GM18505 (cell line): ENCODE data around the gene NFATC2.

Source experiments
- ATAC-seq: cut with Tn5 transposase; IDR thresholded peaks from one replicate; pipeline ENCODE4 v1.9.1; 2021; ENCODE audit not compliant: unreplicated experiment
- POLR2A ChIP-seq: IDR thresholded peaks from 4 replicates; pipeline ENCODE4 v1.6.1; 2011; ENCODE audit warnings: borderline replicate concordance; ENCODE audit not compliant: insufficient read depth, insufficient read length; ENCODE audit errors: extremely low read depth

The NFATC2 gene

GRCh38 chr20:51442602-51443001 is 99.9 kb downstream of the NFATC2 start:
- no peak for ATAC-seq

GRCh38 chr20:51440589-51440988 is 101.9 kb downstream of the NFATC2 start:
- no peak for TF ChIP-seq POLR2A
- peak; percentile 71 for ATAC-seq

More at GRCh38 chr20:51442602-51443001, 99.9 kb downstream of the NFATC2 start:
- TF ChIP-seq POLR2A: no peak

DNA sequence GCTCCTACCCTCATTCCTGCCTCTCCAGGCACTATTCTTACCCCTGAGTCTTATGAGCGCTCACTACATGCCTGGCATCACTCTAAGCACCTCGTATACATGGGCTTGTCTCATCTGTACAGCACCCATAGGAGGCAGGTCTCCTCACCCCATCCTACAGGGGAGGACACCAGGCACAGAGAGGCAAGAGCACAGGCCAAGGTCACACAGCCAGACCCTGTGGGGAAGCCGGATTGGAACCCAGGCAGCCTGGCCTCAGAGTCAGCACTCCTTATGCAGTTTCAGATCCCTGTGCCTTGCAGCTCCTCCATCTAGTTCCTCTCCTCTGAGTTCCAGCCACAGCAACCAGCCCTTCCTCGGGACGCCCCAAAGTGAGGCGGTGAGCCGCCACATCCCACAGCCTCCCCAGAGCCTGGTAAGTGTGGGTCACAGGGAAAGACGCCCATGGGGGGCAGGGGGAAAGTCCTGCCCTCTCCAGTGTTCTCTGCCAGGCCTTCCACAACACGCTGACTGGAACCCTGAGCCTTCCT is 103.3 kb downstream of the NFATC2 start:
- no peak for ATAC-seq
- TF ChIP-seq POLR2A: no peak

DNA sequence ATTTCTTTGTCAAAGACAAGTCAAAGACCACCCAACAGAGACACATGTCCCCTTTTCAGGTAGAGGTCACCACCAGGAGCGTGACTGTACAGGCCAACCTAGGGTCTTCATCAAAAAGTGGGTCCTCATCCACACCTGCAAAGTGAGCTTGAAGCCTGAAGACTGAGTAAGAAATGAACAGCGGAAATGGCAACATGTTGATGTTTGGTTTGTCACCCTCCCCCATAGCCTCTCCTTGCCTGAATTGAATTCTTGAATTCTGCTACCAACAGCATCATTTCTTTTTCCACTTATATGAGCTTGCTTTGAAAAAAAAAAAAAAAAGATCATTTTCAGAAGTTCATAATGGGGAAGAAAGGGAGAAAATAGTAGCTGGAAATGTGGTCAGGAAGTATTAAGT is 104.4 kb downstream of the NFATC2 start:
- no peak for ATAC-seq
- TF ChIP-seq POLR2A: no peak

DNA sequence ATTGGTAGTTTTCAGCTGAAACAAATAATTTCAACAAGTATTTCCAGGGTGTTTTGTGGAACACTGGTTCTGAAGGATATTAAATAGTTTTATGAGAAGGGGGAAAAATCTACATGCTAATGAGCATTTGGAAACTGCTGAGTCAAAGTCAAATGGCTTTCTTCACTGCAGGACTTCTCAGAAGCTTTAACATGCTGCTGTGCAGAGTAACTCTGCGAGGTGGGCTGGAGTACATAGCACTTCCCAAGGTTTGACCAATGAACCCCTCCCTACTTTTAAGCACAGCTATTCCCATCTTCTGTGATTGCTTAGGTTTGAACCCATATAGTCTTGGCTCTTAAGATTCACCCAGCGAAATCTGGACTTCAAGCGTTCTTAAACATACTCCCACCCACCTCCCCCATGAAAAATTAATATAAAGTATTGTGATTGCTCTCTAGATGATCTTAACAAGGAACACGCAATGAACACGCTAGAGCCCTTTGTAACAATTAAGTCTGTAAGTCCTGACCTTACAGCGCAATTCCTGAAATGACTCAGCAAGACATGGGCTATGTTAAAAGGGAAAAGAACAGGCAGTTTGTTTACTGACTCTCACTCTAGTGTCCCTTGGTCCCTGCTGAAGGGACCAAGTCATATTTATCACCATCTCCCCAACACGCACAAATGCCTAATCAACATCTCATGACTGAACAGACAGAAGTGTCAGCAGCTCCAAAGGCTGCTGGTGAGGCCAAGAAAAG is 105.2 kb downstream of the NFATC2 start:
- ATAC-seq: no peak

DNA sequence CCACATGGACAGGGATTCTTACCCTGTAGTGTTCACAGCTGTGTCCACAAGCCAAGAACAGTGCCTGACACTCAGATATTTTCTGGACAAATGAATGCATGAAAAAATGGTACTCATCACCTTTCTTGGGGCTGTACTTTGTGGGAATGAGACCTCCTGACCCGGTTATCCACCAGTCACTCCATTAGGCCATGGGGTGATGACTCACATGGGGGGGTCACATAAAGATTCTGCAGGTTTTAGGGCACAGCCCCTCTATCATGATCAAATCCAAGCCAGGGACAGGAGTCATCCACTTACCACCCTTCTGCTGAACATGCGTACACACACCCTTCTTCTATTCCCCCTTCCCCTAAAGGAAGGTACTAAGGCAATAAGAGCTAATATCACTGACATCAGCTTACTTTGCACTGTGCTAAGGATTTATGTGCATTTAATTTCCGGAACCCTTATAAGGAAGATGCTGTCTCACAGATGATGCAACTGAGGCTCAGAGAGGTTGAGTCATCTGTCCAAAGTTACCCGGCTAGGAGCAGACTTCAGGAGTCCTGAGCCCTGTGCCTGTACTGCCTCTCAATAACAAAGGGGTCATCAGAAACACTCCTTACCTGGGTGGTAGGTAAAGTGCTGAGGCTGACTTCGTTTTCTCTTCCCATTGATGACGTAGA is 107.8 kb downstream of the NFATC2 start:
- TF ChIP-seq POLR2A: no peak
- ATAC-seq: no peak

More for the DNA sequence above, 105.2 kb downstream of the NFATC2 start:
- TF ChIP-seq POLR2A: no peak

GRCh38 chr20:51434026-51434425 is 108.5 kb downstream of the NFATC2 start:
- no peak for ATAC-seq
- no peak for TF ChIP-seq POLR2A

GRCh38 chr20:51432875-51433274 is 109.6 kb downstream of the NFATC2 start:
- no peak for ATAC-seq
- no peak for TF ChIP-seq POLR2A

GRCh38 chr20:51432251-51432784 is 110.2 kb downstream of the NFATC2 start:
- no peak for TF ChIP-seq POLR2A
- no peak for ATAC-seq

DNA sequence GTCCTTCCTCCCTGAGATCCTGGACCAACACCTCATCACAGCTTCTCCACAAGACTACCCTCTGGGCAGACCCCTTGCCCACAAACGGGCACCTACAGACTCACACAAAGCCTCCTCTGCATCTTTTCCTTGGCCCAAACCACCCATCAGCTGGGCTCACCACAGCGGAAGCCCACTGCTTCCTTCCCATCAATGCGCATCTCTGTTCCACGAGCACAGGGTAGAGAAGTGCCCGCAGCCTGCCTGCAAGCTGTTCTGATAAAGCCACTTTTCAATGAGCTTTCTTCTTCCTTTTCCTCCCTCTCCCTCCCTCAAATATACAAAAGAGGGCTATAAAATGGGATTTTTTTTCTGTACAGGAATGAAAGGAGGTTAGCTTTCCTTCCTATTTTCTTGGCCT is 111.2 kb downstream of the NFATC2 start:
- ATAC-seq: no peak
- no peak for TF ChIP-seq POLR2A

- TF ChIP-seq POLR2A: no peak
- ATAC-seq: no peak
Observed at GRCh38 chr20:51430198-51430950, 112.1 kb downstream of the NFATC2 start.

GRCh38 chr20:51429696-51430095 is 112.8 kb downstream of the NFATC2 start:
- ATAC-seq: no peak
- TF ChIP-seq POLR2A: no peak

DNA sequence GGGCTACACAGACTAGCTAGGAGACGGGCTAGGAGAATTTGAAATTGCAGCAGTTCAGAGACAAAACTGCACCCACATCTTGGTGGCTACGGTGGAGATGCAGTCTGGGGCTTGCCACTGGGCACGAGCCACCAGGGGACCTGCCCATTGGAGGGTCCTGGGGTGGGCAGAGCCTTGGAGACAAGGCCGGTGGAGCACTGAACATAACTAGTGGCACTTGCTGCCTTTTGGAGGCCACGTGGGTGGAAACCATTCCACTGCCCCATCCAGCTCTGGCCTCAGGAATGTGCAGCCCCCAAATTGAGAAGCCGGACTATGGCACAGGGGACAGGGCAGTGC is 113.4 kb downstream of the NFATC2 start:
- TF ChIP-seq POLR2A: no peak
- no peak for ATAC-seq
